A549 (cell line): Measurements from ENCODE around the gene SERTAD2.

Experiments used
- MAX ChIP-seq: IDR thresholded peaks from 2 replicates; pipeline ENCODE4 v1.6.1; 2012
- TF ChIP-seq, protein P1 (sequence below): fragments of >200 bp; sonication (Bioruptor Twin); formaldehyde crosslinking; IDR thresholded peaks from 3 replicates; pipeline ENCODE4 v1.5.1; 2016

DNA sequence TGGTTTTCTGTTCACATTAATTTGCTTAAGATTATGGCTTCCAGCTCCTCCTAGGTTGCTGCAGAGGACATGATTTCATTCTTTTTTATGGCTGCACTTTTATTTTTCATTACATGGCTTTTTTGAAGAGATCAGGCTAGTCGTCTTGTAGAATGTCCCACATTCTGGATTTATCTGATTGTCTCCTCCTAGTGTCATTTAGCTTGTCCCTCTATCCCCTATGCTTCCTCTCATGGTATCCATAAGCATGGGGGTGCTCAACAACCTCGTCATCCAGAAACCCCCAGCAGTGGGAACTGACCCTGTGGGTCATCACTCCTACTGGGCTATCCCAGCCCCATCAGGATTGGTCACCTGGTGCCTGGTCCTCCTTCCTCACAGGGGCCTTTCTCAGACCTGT lies 49.6 kb downstream of the SERTAD2 start:
- TF ChIP-seq, protein P1, sequence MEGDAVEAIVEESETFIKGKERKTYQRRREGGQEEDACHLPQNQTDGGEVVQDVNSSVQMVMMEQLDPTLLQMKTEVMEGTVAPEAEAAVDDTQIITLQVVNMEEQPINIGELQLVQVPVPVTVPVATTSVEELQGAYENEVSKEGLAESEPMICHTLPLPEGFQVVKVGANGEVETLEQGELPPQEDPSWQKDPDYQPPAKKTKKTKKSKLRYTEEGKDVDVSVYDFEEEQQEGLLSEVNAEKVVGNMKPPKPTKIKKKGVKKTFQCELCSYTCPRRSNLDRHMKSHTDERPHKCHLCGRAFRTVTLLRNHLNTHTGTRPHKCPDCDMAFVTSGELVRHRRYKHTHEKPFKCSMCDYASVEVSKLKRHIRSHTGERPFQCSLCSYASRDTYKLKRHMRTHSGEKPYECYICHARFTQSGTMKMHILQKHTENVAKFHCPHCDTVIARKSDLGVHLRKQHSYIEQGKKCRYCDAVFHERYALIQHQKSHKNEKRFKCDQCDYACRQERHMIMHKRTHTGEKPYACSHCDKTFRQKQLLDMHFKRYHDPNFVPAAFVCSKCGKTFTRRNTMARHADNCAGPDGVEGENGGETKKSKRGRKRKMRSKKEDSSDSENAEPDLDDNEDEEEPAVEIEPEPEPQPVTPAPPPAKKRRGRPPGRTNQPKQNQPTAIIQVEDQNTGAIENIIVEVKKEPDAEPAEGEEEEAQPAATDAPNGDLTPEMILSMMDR, result no peak
- TF ChIP-seq MAX, result no peak
